M059J (cell line): ENCODE results near the gene LGR6. TPM values are rescaled to one million over a fixed set of nuclear protein-coding genes. Genes with fewer than 3 reads are reported as not detected.
A peak's percentile ranks its signal among the peaks of the same experiment; 100 is the strongest.
"Not testable (repeated sequence)": the region's sequence is repeated elsewhere in the genome, so short reads cannot be mapped to it uniquely, and the experiment has no call there.

Source experiments
- DNase-seq: peaks from one replicate; pipeline ENCODE4 v3.0.0-alpha.2; 2012; ENCODE audit warnings: low read depth
- total RNA-seq: library from RNA; depleted of rRNA; stranded (reverse); fragments of >200 nt; shearing (Covaris generic); gene quantifications from 2 replicates; pipeline ENCODE4 v1.2.3, GENCODE V29; 2014

Gene LGR6
- total RNA-seq, 1 experiment from 2014 or later = not detected

GRCh38 chr1:202179828-202180750, 13.5 kb upstream of the LGR6 start:
- no peak for DNase-seq

- DNase-seq = not testable (repeated sequence)
These were observed 12.9 kb upstream of the LGR6 start for GRCh38 chr1:202180751-202181139.

GRCh38 chr1:202181586-202181985, 12.0 kb upstream of the LGR6 start:
- DNase-seq = no peak

- no peak for DNase-seq
These were observed 11.3 kb upstream of the LGR6 start for GRCh38 chr1:202182040-202182877.

- DNase-seq = peak; percentile 83
These were observed 8.7 kb upstream of the LGR6 start for GRCh38 chr1:202184750-202185460.

DNA sequence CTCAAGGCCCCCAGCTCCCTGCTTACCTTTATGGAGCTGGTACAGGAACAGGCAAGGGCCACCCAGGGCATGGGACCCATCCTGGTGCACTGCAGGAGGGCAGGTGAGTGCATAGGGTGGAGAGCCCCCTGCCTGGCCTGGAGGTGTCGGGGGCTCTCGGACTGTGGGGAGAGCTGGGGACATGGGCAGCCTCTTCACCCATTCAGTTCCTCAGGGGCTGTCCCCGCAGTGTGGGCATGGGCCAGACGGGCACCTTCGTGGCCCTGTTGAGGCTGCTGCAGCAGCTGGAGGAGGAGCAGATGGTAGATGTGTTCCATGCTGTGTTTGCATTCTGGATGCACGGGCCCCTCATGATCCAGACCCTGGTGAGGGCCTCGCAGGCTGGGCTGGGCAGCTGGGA, 7.3 kb upstream of the LGR6 start:
- DNase-seq = no peak

DNA sequence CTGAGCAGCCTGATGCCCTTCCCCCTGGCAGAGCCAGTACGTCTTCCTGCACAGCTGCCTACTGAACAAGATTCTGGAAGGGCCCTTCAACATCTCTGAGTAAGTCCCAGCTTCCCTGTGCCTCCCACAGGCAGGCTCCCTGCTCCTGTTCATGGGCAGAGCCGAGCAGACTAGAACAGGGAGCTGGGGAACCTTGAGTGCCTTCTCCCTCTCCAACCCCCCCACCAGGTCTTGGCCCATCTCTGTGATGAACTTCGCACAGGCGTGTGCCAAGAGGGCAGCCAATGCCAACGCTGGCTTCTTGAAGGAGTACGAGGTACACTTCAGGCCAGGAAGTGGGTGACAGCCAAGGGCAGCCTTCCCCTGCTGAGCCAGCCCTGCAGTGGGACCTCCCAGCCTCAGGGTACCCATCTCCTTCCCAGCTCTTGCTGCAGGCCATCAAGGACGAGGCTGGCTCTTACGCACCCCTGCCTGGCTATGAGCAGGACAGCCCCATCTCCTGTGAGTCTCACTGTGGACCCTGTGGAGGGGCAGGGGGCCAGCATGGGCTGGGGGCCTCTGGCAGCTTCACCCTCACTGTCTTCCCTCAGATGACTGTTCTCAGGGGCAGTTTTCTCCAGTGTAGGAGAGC, 6.4 kb upstream of the LGR6 start:
- DNase-seq = no peak

- DNase-seq = no peak
These were observed 5.7 kb upstream of the LGR6 start for GRCh38 chr1:202187697-202188407.

DNA sequence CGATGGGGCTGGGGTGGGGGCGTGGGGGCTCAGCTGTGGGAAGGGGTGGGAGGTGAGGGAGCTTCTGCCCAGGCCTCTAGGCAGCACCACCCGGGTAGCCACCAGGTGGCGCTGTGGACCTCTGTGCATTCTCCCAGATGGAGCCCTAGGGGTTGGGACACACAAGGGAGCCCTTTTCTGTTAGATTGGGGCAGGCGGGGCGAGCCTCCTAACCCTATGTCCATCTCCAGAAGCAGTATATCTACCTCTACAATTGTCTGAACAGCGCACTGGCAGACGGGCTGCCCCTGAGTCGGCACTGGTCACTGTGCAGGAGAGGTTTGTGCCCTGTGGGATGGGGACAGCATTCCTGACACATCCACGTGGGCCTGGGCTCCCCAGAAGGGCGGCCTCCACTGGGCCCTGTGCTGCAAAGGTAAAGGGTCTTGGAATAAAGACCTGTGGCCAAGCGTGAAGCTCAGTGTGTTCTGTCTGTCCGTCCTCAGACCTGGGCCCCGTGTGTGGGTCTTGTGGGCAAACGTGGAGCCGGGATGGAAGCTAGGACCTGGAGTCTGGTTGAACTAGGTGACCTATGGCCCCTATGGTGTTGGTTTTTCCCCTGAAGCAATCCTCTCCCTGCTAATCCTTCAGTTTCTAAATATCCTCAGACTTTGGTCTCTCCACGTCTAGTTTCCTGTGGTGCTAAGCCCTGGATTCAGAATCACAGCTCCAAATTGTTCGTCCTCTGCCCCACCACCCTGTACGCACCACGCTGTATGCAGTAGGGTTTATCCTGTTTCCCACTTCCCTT, 4.4 kb upstream of the LGR6 start:
- DNase-seq = peak; percentile 62

DNA sequence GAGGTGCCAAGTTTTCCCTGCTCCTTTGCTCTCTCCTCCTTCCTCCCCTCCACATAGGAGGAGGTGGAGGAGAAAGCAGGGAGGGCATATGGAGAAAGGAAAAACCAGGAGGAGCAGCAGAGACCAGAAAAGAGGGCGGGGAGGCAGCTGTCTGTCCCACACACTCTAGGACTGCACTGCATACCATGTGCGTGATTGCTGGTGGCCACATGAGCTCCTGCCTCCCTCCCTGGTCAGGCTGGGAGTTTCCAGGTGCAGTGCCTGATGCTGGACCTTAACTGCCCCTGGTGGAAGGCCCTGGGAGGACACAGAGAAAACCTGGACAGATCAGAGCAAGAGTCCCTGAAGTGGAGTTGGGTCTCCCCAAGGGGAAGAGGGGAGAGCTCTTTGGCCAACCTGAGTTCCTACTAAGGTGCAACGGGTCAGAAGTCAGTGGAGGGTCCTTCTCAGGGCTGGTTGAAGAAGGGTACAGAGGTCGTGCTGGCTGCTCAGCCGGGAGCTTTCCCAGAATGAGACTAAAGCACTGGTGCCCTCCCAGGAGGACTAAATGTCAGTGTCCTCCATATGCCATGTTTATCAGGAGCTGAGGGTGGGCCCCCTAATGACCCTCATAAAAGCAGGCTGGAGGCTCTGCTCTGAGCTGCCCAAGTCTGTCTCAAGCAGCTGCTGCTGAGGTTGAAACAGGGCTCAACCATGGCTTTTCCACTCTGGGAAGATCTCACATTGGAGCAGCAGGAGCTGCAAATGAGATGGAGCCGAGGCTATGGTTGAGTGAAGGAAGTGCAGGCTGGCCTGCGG, 3.5 kb upstream of the LGR6 start:
- peak; percentile 33 for DNase-seq

- not testable (repeated sequence) for DNase-seq
These were observed 2.2 kb upstream of the LGR6 start for GRCh38 chr1:202191391-202191790.

GRCh38 chr1:202192770-202193613, 607 bp upstream of the LGR6 start:
- peak; percentile 43 for DNase-seq

GRCh38 chr1:202194328-202194648, 689 bp downstream of the LGR6 start:
- DNase-seq = no peak

DNA sequence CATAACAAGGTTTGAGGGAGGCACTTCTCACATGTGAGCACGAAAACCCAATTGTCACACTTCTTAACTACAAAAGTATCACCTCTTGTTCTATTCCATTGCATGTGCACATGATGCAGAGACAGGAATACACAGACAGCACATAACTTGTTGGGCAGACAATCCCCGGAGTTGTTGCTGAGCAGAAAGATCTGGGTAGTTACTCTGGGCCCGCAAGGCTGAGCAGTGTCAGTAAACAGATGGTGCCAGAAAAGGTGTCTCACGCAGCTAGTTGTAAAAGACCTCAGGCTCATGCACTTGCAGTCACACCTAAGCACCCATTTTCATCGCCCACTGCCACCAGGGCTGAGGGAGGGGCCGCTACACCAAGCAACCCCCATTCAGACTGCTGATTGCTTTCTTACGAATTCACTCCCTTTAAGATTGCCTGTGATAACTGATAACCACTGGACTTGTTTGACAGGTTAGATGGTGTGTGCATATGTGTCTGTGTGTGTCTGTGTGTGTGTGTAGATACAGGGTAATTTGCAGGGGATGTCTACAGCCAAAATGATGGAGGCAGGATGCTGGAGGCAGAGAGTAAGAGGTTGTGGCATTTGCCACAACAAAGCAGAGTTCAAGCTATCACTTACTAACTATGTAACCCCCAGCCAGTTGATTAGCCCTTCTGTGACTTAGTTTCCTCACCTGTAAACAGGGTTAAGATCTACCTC, 4.2 kb downstream of the LGR6 start:
- no peak for DNase-seq

DNA sequence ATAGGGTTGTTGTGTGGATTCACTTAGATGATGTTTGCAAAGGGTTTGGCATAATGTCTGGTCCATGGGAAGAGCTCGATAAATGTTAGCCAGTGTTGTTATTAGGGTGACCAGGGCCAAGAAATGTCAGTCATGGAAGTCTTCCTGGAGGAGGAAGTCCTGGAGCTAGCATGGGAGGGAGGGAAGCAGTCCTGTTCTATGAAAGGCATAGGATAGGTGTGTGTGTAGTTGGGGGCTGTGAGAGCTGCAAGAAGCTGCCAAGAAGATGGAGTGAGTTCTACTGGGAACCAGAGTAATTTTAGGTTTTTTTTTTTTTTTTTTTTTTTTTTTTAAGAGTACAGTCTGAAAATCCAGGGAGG, 4.7 kb downstream of the LGR6 start:
- no peak for DNase-seq

DNA sequence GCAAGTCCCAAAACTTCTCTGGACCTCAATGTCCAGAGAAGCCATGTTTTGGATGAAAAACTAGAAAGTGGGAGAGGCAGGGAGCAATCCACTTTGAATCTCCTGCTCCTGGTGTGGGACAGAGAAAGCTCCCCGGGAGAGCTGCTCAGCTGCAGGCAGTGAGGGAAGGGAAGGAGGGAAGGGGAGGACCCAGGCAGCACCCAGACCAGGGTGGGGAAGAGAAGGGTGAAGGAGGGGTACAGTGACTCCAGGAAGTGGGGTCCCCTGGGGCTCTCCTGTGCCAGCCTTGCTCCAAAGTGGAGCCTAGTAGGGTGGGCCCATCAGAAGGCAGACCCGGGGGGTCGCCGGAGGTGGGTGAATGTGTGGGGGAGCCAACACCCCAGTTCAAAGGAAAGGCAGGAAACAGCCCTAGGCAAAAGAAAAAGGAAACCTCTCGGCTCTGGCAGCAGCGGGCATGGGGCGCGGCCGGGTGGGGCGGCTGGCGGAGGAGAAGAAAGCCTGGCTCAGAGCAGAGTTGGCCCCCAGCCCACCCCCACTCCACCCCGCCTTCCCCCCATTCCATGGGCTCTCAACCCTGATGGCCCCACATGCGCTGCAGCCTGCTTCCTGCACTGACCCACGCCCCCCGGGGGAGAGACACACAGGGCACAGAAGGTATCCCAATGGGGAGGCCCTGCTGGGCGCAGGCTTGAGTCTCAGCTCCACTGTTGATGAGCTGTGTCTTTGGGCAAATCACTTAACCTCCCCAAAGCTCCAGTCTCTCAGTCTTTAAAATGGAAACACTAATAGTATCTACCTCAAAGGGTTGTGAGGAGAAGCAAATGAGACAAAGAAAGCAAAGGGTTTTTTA, 5.7 kb downstream of the LGR6 start:
- peak; percentile 35 for DNase-seq

GRCh38 chr1:202200112-202200548, 6.5 kb downstream of the LGR6 start:
- peak; percentile 88 for DNase-seq
